Trophoblast cell (in vitro differentiated cells and primary cell): ENCODE measurements around the gene TREH.
"Not testable (repeated sequence)": the region's sequence is repeated elsewhere in the genome, so short reads cannot be mapped to it uniquely, and the experiment has no call there.

ENCODE experiments used
- DNase-seq, 2 donors: peaks; one replicate each; pipeline ENCODE4 v3.0.0-alpha.2; 2016
- H2AFZ ChIP-seq: 2 replicates; pipeline ENCODE4 v1.6.1; 2013; ENCODE audit warnings: low read length, moderate library complexity, mild to moderate bottlenecking; ENCODE audit not compliant: insufficient read depth, poor library complexity
- H2AK5ac ChIP-seq: 2 replicates; pipeline ENCODE4 v1.6.1; 2013; ENCODE audit warnings: mild to moderate bottlenecking, low read length
- H2BK120ac ChIP-seq: 2 replicates; pipeline ENCODE4 v1.6.1; 2013; ENCODE audit warnings: low read length, mild to moderate bottlenecking, moderate library complexity; ENCODE audit not compliant: insufficient read depth, poor library complexity
- H2BK12ac ChIP-seq: 2 replicates; pipeline ENCODE4 v1.6.1; 2013; ENCODE audit warnings: mild to moderate bottlenecking, low read length, moderate library complexity
- H2BK5ac ChIP-seq: 2 replicates; pipeline ENCODE4 v1.6.1; 2013; ENCODE audit warnings: low read length, low read depth, moderate library complexity, mild to moderate bottlenecking; ENCODE audit not compliant: poor library complexity
- H3K14ac ChIP-seq: 2 replicates; pipeline ENCODE4 v1.6.1; 2013; ENCODE audit warnings: mild to moderate bottlenecking, low read length
- H3K18ac ChIP-seq: 2 replicates; pipeline ENCODE4 v1.6.1; 2013; ENCODE audit warnings: mild to moderate bottlenecking, low read length
- H3K23ac ChIP-seq: 2 replicates; pipeline ENCODE4 v1.6.1; 2013; ENCODE audit warnings: low read length
- H3K27ac ChIP-seq: 2 replicates; pipeline ENCODE4 v1.5.1; 2013; ENCODE audit warnings: low read depth, mild to moderate bottlenecking, inconsistent platforms, low read length, moderate library complexity
- H3K27me3 ChIP-seq: 2 replicates; pipeline ENCODE4 v1.6.1; 2013; ENCODE audit warnings: inconsistent platforms, mild to moderate bottlenecking, low read length, moderate library complexity; ENCODE audit not compliant: insufficient read depth
- H3K36me3 ChIP-seq, 2 experiments: 1 replicate in 1 of 2; 2 replicates in 1 of 2; pipeline ENCODE4 v1.6.1; 2013; ENCODE audit warnings: low read length in 2 of 2, mild to moderate bottlenecking in 2 of 2, moderate library complexity in 1 of 2; ENCODE audit not compliant: insufficient read depth in 2 of 2, control insufficient read depth in 1 of 2
- H3K4ac ChIP-seq: 2 replicates; pipeline ENCODE4 v1.6.1; 2013; ENCODE audit warnings: low read depth, mild to moderate bottlenecking, low read length, moderate library complexity
- H3K4me1 ChIP-seq, 2 experiments: 1 replicate in 1 of 2; 2 replicates in 1 of 2; pipeline ENCODE4 v1.6.1; 2013; ENCODE audit warnings: low read length in 2 of 2, mild to moderate bottlenecking in 2 of 2, moderate library complexity in 1 of 2; ENCODE audit not compliant: insufficient read depth in 2 of 2, control insufficient read depth in 1 of 2
- H3K4me2 ChIP-seq: 2 replicates; pipeline ENCODE4 v1.6.1; 2013; ENCODE audit warnings: inconsistent platforms, mild to moderate bottlenecking, low read length, moderate library complexity
- H3K4me3 ChIP-seq: 2 replicates; pipeline ENCODE4 v1.5.1; 2013; ENCODE audit warnings: mild to moderate bottlenecking, low read depth, low read length, inconsistent platforms
- H3K79me1 ChIP-seq: one replicate; pipeline ENCODE4 v1.6.1; 2013; ENCODE audit warnings: low read length
- H3K79me2 ChIP-seq: 2 replicates; pipeline ENCODE4 v1.6.1; 2013; ENCODE audit warnings: low read length, mild to moderate bottlenecking; ENCODE audit not compliant: control insufficient read depth, insufficient read depth, poor library complexity
- H3K9ac ChIP-seq: 2 replicates; pipeline ENCODE4 v1.6.1; 2013; ENCODE audit warnings: mild to moderate bottlenecking, low read length
- H3K9me3 ChIP-seq: 2 replicates; pipeline ENCODE4 v1.6.1; 2013; ENCODE audit warnings: low read depth, mild to moderate bottlenecking, control low read depth, inconsistent platforms, low read length; ENCODE audit not compliant: insufficient read depth
- H4K12ac ChIP-seq: 2 replicates; pipeline ENCODE4 v1.6.1; 2013; ENCODE audit warnings: low read depth, mild to moderate bottlenecking, low read length, moderate library complexity
- H4K8ac ChIP-seq: 2 replicates; pipeline ENCODE4 v1.6.1; 2013; ENCODE audit warnings: low read depth, mild to moderate bottlenecking, low read length, moderate library complexity
- H4K91ac ChIP-seq: one replicate; pipeline ENCODE4 v1.6.1; 2013; ENCODE audit warnings: low read depth, mild to moderate bottlenecking, low read length, moderate library complexity
- WGBS: extraction: QIAGEN DNeasy Blood & Tissue Kit; methylation state at CpG from one replicate; pipeline ENCODE4 v1.1.7; 2013; ENCODE audit warnings: missing lambda C conversion rate; ENCODE audit not compliant: insufficient read length, insufficient coverage; ENCODE audit errors: extremely low coverage; 5-methylcytosine and 5-hydroxymethylcytosine counted together

TREH gene

GRCh38 chr11:118721478-118722015 lies 42.1 kb upstream of the TREH start:
- not testable (repeated sequence) for H4K12ac ChIP-seq, H3K23ac ChIP-seq, H3K79me1 ChIP-seq, H3K9ac ChIP-seq, H3K4me3 ChIP-seq, H3K79me2 ChIP-seq, H3K36me3 ChIP-seq, H2BK12ac ChIP-seq, H3K27me3 ChIP-seq, H3K14ac ChIP-seq, H3K9me3 ChIP-seq, H4K8ac ChIP-seq, DNase-seq, H2AFZ ChIP-seq, H2AK5ac ChIP-seq, H3K4me2 ChIP-seq, H3K18ac ChIP-seq, H2BK120ac ChIP-seq, H2BK5ac ChIP-seq, H3K4me1 ChIP-seq, H3K4ac ChIP-seq
- no CpG with 5 or more reads among the region's 10 CpGs for WGBS
- Histone ChIP-seq H3K27ac (peak overlapping the region; percentile 47), H4K91ac (peak overlapping the region; percentile 14)

GRCh38 chr11:118720740-118721139 lies 41.3 kb upstream of the TREH start:
- not testable (repeated sequence) for DNase-seq, H3K9me3 ChIP-seq, H3K79me1 ChIP-seq, H3K4me3 ChIP-seq, H3K9ac ChIP-seq, H3K23ac ChIP-seq, H3K4ac ChIP-seq, H3K27me3 ChIP-seq, H2AK5ac ChIP-seq, H3K18ac ChIP-seq, H3K79me2 ChIP-seq, H4K12ac ChIP-seq, H2BK12ac ChIP-seq, H3K36me3 ChIP-seq, H4K8ac ChIP-seq, H2AFZ ChIP-seq, H4K91ac ChIP-seq, H3K4me1 ChIP-seq
- H2BK5ac ChIP-seq: peak overlapping the region; percentile 79
- H3K27ac ChIP-seq: peak overlapping the region; percentile 78
- H3K14ac ChIP-seq: peak overlapping the region; percentile 29
- peak overlapping the region; percentile 17 for H2BK120ac ChIP-seq
- no CpG with 5 or more reads among the region's 9 CpGs for WGBS
- H3K4me2 ChIP-seq: peak overlapping the region; percentile 55

GRCh38 chr11:118720078-118720477 lies 40.6 kb upstream of the TREH start:
- DNase-seq, H3K9ac ChIP-seq, H4K12ac ChIP-seq, H2AK5ac ChIP-seq, H3K79me2 ChIP-seq, H3K27me3 ChIP-seq, H2BK12ac ChIP-seq, H3K36me3 ChIP-seq, H2AFZ ChIP-seq, H3K18ac ChIP-seq, H3K4me3 ChIP-seq, H3K4ac ChIP-seq, H4K8ac ChIP-seq, H3K9me3 ChIP-seq, H3K23ac ChIP-seq: not testable (repeated sequence)
- WGBS: no CpG with 5 or more reads among the region's 13 CpGs
- peak overlapping the region; percentile 11 for H3K14ac ChIP-seq
- H2BK5ac ChIP-seq: peak overlapping the region; percentile 73
- peaks cover 6 to 10% of the 10 kb centered on the region in 2 experiments for H3K4me1 ChIP-seq
- H2BK120ac ChIP-seq: peak overlapping the region; percentile 46
- H4K91ac ChIP-seq: peak overlapping the region; percentile 11
- H3K4me2 ChIP-seq: peak overlapping the region; percentile 28
- peak overlapping the region; percentile 78 for H3K27ac ChIP-seq
- H3K79me1 ChIP-seq: peaks cover 14% of the 10 kb centered on the region

- not testable (repeated sequence) for H3K4me2 ChIP-seq, H3K27me3 ChIP-seq, H2BK12ac ChIP-seq, H3K14ac ChIP-seq, H3K4ac ChIP-seq, H4K8ac ChIP-seq, H3K23ac ChIP-seq, H2AFZ ChIP-seq, H3K36me3 ChIP-seq, H3K9ac ChIP-seq, H3K4me3 ChIP-seq, DNase-seq, H4K12ac ChIP-seq, H3K79me2 ChIP-seq, H4K91ac ChIP-seq, H3K9me3 ChIP-seq, H3K18ac ChIP-seq, H2AK5ac ChIP-seq, H2BK120ac ChIP-seq
- peak overlapping the region; percentile 47 for H3K27ac ChIP-seq
- H3K4me1 ChIP-seq: peaks cover 10 to 15% of the 10 kb centered on the region in 2 experiments
- WGBS: no CpG with 5 or more reads among the region's 7 CpGs
- peak overlapping the region; percentile 21 for H2BK5ac ChIP-seq
- peaks cover 20% of the 10 kb centered on the region for H3K79me1 ChIP-seq
Observed at GRCh38 chr11:118718562-118718961, 39.1 kb upstream of the TREH start.
